Skeletal muscle cell (primary cell): ENCODE measurements around the gene C2orf92.
"Not testable (repeated sequence)": the region's sequence is repeated elsewhere in the genome, so short reads cannot be mapped to it uniquely, and the experiment has no call there.

ENCODE experiments used
- DNase-seq: peaks from one replicate; pipeline ENCODE4 v3.0.0-alpha.2; 2010; ENCODE audit warnings: low read depth
- H3K4me3 ChIP-seq: 2 replicates; pipeline ENCODE4 v1.5.1; 2011; ENCODE audit warnings: low read depth, mild to moderate bottlenecking, control low read depth, low read length, moderate library complexity

C2orf92 gene

DNA sequence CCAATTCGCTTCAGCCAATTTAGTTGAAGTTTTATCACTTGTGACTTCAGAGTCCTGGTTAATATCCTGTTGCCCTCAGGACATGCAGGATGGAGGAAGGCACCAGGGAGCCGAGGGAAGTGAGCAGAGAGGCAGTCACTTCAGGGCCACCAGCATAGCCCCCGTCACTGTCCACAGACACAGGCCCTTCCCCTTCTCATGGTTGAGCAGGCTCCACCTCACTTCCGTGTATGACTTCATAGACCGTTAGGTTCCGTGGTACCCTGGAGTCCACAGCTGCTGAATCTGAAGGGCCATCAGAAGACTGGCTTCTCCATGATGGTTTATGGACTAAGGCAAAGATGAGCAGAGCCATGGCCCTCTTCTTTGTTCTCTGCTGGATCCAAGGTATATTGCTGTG, at the start of gene C2orf92:
Gene C2orf92 (plus strand): TSS at position 266 of the 400 bp plus-strand sequence. CDS start 76 bp downstream, at position 342.
- DNase-seq = no peak
- H3K4me3 ChIP-seq = no peak within 1 kb of the TSS

- not testable (repeated sequence) for H3K4me3 ChIP-seq, DNase-seq
Measured at GRCh38 chr2:97620492-97620891, 49.0 kb upstream of the C2orf92 start.

- not testable (repeated sequence) for DNase-seq, H3K4me3 ChIP-seq
Measured at GRCh38 chr2:97622976-97623375, 46.5 kb upstream of the C2orf92 start.

- not testable (repeated sequence) for DNase-seq, H3K4me3 ChIP-seq
Measured at GRCh38 chr2:97625354-97626048, 44.0 kb upstream of the C2orf92 start.

DNA sequence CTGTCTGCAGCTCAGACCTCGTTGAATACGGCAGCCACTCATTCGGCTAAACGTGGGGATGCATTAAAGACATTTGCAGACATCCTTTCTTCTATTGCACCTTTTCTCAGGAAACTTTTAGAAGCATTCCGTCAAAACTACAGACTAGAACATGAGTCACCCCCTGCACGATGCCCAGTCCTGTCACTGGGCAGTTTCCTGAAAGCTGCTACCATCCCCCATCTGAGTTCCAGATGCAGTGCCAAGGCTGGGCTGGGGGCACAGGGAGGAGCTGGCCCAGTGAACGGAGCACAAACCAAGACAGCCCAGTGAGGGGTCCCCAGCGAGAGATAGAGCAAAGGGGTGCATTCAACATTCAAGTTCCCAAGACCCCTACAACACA, 43.5 kb upstream of the C2orf92 start:
- not testable (repeated sequence) for DNase-seq, H3K4me3 ChIP-seq

DNA sequence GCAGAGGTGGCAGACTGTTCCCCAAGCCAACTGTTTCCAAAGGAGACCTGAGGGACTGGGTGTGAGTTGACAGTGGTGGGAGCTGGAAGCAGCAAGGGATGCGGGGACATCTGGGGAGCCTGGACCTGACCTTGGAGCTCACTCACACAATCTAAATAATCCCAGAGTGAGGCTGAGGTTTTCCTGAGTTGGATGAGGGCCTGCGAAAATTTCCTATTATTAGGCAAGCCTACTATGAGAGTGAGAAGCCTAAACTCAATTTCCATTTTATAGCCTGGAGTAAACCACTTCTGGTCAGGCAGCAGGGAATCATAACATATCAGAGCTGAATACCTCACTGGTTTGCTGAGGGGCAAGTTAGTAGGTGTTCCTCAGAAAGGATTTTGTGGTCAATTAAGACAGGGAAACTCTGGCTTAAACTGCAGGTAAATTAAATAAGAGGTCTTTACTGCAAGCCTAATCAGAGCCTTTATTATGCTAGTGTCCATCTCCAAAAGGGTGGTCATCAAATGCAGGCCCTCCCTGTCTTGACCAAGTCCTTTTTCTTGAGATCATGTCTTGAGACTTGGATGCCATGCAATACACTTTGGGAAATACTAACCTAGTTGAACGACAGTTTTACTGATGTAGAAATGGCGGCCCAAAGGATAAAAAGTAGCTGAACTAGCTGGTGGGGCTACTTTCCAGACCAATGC, 25.3 kb upstream of the C2orf92 start:
- no peak for DNase-seq
- H3K4me3 ChIP-seq = no peak overlapping the region

GRCh38 chr2:97645112-97645694, 24.3 kb upstream of the C2orf92 start:
- no peak for DNase-seq
- peak overlapping the region; percentile 96 for H3K4me3 ChIP-seq

DNA sequence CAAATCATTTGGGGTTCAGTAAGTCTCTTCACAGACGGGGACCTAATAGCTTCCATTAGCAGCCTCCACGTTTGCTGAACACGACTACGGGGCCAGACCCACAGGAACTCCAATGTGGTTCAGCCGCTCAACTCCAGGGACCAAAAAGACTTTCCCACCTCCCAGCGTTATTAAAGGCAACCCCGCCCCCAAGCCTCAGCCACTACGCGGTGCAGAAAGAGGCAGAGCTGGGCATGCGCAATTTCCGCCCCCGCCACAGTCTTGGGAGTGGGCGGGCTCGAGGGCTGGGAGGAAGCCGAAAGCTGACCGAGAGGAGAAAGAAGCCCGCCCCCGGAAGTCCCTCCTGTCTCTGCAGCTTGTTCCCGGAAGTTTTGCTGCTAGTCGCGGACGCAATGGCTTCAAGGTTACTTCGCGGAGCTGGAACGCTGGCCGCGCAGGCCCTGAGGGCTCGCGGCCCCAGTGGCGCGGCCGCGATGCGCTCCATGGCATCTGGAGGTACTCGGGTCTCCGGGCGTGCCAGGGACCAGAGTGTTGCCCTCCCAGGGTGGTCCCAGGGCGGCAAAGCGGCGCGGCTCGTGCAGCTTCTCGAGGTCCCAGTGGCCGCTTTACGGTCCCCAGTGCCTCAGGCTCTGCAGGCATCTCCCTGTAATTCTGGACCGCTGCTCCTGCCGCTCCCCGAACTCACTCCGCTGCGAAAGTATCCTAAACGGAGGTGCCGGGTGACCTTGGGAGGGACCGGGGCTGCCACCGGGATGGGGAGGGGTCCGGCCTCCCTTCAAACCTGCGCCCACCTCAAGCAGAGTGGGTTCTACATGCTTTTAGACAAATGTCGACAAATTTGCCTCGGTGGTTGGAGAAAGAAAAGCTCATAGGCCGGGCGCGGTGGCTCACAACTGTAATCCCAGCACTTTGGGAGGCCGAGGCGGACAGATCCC, 23.6 kb upstream of the C2orf92 start, which contains the start of gene COX5B:
Gene COX5B (plus strand): TSS at position 368 of the 935 bp plus-strand sequence. CDS start 25 bp downstream, at position 393.
- peak; percentile 86 for DNase-seq
- H3K4me3 ChIP-seq = peak within 1 kb of the TSS; percentile 96

GRCh38 chr2:97646977-97647376, 22.5 kb upstream of the C2orf92 start:
- peak overlapping the region; percentile 96 for H3K4me3 ChIP-seq
- DNase-seq = no peak

- DNase-seq = no peak
- H3K4me3 ChIP-seq = no peak overlapping the region
Measured at GRCh38 chr2:97651114-97651513, 18.4 kb upstream of the C2orf92 start.

GRCh38 chr2:97653473-97653872, 16.0 kb upstream of the C2orf92 start:
- DNase-seq = no peak
- H3K4me3 ChIP-seq = no peak overlapping the region

DNA sequence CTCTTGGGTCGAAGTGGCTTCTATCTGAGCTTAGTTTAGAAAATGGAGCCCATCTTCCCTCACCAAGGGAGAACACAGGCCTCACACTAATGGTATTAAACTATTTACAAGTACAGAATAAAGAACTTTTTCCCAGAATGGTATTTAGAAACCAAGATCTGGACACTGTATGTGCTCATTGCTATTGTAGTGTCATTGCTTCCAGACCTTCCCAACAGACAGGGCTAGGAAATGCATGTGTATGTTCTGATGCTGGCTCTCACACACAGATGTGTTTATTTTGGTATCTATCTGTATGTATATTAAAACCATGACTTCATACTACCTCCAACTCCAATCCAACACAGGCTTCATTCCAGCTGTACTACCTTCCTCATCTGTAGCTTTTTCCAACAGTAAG, 15.6 kb upstream of the C2orf92 start:
- H3K4me3 ChIP-seq = no peak overlapping the region
- no peak for DNase-seq

- no peak for DNase-seq
- no peak overlapping the region for H3K4me3 ChIP-seq
Measured at GRCh38 chr2:97654309-97654708, 15.2 kb upstream of the C2orf92 start.

GRCh38 chr2:97654791-97655190, 14.7 kb upstream of the C2orf92 start:
- no peak overlapping the region for H3K4me3 ChIP-seq
- DNase-seq = no peak

- H3K4me3 ChIP-seq = no peak overlapping the region
- no peak for DNase-seq
Measured at GRCh38 chr2:97656129-97656755, 13.3 kb upstream of the C2orf92 start.

GRCh38 chr2:97656905-97657587, 12.5 kb upstream of the C2orf92 start:
- H3K4me3 ChIP-seq = no peak overlapping the region
- no peak for DNase-seq

- H3K4me3 ChIP-seq = no peak overlapping the region
- no peak for DNase-seq
Measured at GRCh38 chr2:97657986-97658690, 11.4 kb upstream of the C2orf92 start.

GRCh38 chr2:97658691-97659157, 10.8 kb upstream of the C2orf92 start:
- DNase-seq = no peak
- no peak overlapping the region for H3K4me3 ChIP-seq
